H1 (cell line): ENCODE measurements around the gene STXBP5L. TPM values are rescaled to one million over a fixed set of nuclear protein-coding genes. Genes with fewer than 3 reads are reported as not detected.

Experiments
- CTCF ChIA-PET: fragments of 300-600 bp; sonication (Branson Sonifier 250); formaldehyde crosslinking; loops from one replicate; lab custom pipeline; 2021; ENCODE audit not compliant: partially characterized antibody; lab: Charles Lee
- POLR2A ChIA-PET: fragments of 300-600 bp; sonication (Branson Sonifier 250); formaldehyde crosslinking; loops from one replicate; lab custom pipeline; 2021; ENCODE audit warnings: inconsistent platforms; ENCODE audit not compliant: partially characterized antibody; lab: Charles Lee
- DNase-seq, 2 experiments: peaks; one replicate each; pipeline versions ENCODE4 v3.0.0 to v3.0.0-alpha.2; 2010 to 2022; ENCODE audit warnings: low spot score in 2 of 2, low read depth in 1 of 2, mixed read lengths in 1 of 2
- FAIRE-seq: peaks from 2 replicates; lab custom pipeline; 2011; peaks lifted over from hg19 to GRCh38; lab: Jason Lieb, UNC
- H2AFZ ChIP-seq: 2 replicates; pipeline ENCODE4 v1.8.1; 2012; ENCODE audit warnings: low read length, inconsistent platforms
- H2AK5ac ChIP-seq: 2 replicates; pipeline ENCODE4 v1.6.1; 2013; ENCODE audit warnings: low read depth, low read length
- H2BK120ac ChIP-seq: replicated peaks from 2 replicates; pipeline ENCODE3; 2013; ENCODE audit warnings: low read depth, low read length, inconsistent platforms
- H2BK12ac ChIP-seq: 2 replicates; pipeline ENCODE4 v1.6.1; 2013; ENCODE audit warnings: low read depth, low read length
- H2BK15ac ChIP-seq: 2 replicates; pipeline ENCODE4 v1.6.1; 2013; ENCODE audit warnings: low read length
- H2BK20ac ChIP-seq: 2 replicates; pipeline ENCODE4 v1.6.1; 2013; ENCODE audit warnings: low read length
- H2BK5ac ChIP-seq: 2 replicates; pipeline ENCODE4 v1.6.1; 2013; ENCODE audit warnings: low read depth, low read length
- H3K14ac ChIP-seq: 2 replicates; pipeline ENCODE4 v1.6.1; 2013; ENCODE audit warnings: inconsistent platforms; ENCODE audit not compliant: insufficient read length
- H3K18ac ChIP-seq: 2 replicates; pipeline ENCODE4 v1.6.1; 2013; ENCODE audit warnings: low read length; ENCODE audit errors: extremely low read depth
- H3K23ac ChIP-seq: 2 replicates; pipeline ENCODE4 v1.6.1; 2013; ENCODE audit warnings: inconsistent platforms; ENCODE audit not compliant: insufficient read length
- H3K23me2 ChIP-seq: 2 replicates; pipeline ENCODE4 v1.6.1; 2013; ENCODE audit warnings: low read depth, low read length
- H3K27ac ChIP-seq: 2 replicates; pipeline ENCODE4 v1.6.1; 2011; ENCODE audit warnings: low read depth, low read length, inconsistent platforms
- H3K27me3 ChIP-seq, 4 experiments: replicated peaks in 1 of 4; 1 replicate in 1 of 4; 2 replicates in 3 of 4; pipeline versions ENCODE4 v1.6.1 to v1.8.1; 2011 to 2013; ENCODE audit warnings: low read length in 3 of 4, mild to moderate bottlenecking in 3 of 4, inconsistent platforms in 2 of 4, mixed read lengths in 2 of 4, moderate library complexity in 1 of 4; ENCODE audit not compliant: control insufficient read depth in 3 of 4, insufficient read depth in 3 of 4; ENCODE audit errors: extremely low read depth in 1 of 4
- H3K36me3 ChIP-seq, 4 experiments: 2 replicates each; pipeline versions ENCODE4 v1.6.1 to v1.8.1; 2011 to 2013; ENCODE audit warnings: mild to moderate bottlenecking in 4 of 4, low read length in 3 of 4, moderate library complexity in 2 of 4, control low read depth in 1 of 4, inconsistent platforms in 1 of 4; ENCODE audit not compliant: insufficient read depth in 4 of 4, control insufficient read depth in 2 of 4
- H3K4ac ChIP-seq: replicated peaks from 2 replicates; pipeline ENCODE3; 2013; ENCODE audit warnings: low read length, low read depth, mixed read lengths, inconsistent platforms; ENCODE audit not compliant: insufficient read length
- H3K4me1 ChIP-seq, 4 experiments: replicated peaks in 1 of 4; 1 replicate in 1 of 4; 2 replicates in 3 of 4; pipeline versions ENCODE4 v1.6.1 to v1.8.1; 2011 to 2013; ENCODE audit warnings: low read length in 3 of 4, inconsistent platforms in 2 of 4, mixed read lengths in 1 of 4; ENCODE audit not compliant: insufficient read depth in 4 of 4, control insufficient read depth in 3 of 4
- H3K4me2 ChIP-seq, 2 experiments: 2 replicates each; pipeline versions ENCODE4 v1.6.1 to v1.8.1; 2011 to 2013; ENCODE audit warnings: low read depth in 2 of 2, low read length in 2 of 2, control low read depth in 1 of 2, inconsistent platforms in 1 of 2, mild to moderate bottlenecking in 1 of 2; ENCODE audit not compliant: insufficient read depth in 1 of 2
- H3K4me3 ChIP-seq, 4 experiments: fragments of 200-600, 300-600 bp in 1 of 4; sonication (generic), shearing (Covaris generic), sonication (Bioruptor Twin) in 1 of 4; 2 replicates each; pipeline versions ENCODE4 v1.5.1 to v1.8.1; 2011 to 2016; ENCODE audit warnings: low read length in 4 of 4, low read depth in 3 of 4, control low read depth in 2 of 4, inconsistent platforms in 2 of 4, mild to moderate bottlenecking in 2 of 4, mixed read lengths in 1 of 4, moderate library complexity in 1 of 4; ENCODE audit not compliant: insufficient read depth in 2 of 4; ENCODE audit errors: extremely low read depth in 1 of 4
- H3K56ac ChIP-seq: replicated peaks from 2 replicates; pipeline ENCODE3; 2013; ENCODE audit warnings: low read depth, mild to moderate bottlenecking, mixed read lengths, low read length, inconsistent platforms; ENCODE audit not compliant: insufficient read length
- H3K79me1 ChIP-seq: 2 replicates; pipeline ENCODE4 v1.6.1; 2013; ENCODE audit warnings: low read depth, low read length, control low read depth
- H3K79me2 ChIP-seq, 2 experiments: 2 replicates each; pipeline versions ENCODE4 v1.6.1 to v1.8.1; 2012 to 2013; ENCODE audit warnings: low read length in 2 of 2, mild to moderate bottlenecking in 2 of 2, inconsistent platforms in 1 of 2; ENCODE audit not compliant: insufficient read depth in 2 of 2, control insufficient read depth in 1 of 2
- H3K9ac ChIP-seq, 4 experiments: replicated peaks in 1 of 4; 1 replicate in 1 of 4; 2 replicates in 3 of 4; pipeline versions ENCODE4 v1.6.1 to v1.8.1; 2011 to 2013; ENCODE audit warnings: low read depth in 3 of 4, low read length in 3 of 4, control low read depth in 2 of 4, mild to moderate bottlenecking in 2 of 4, moderate library complexity in 2 of 4, inconsistent platforms in 1 of 4; ENCODE audit errors: extremely low read depth in 1 of 4
- H3K9me3 ChIP-seq, 2 experiments: 2 replicates each; pipeline versions ENCODE4 v1.6.1 to v1.8.1; 2012 to 2013; ENCODE audit warnings: mild to moderate bottlenecking in 2 of 2, moderate library complexity in 2 of 2, control low read depth in 1 of 2, inconsistent platforms in 1 of 2, low read depth in 1 of 2, low read length in 1 of 2, mixed read lengths in 1 of 2; ENCODE audit not compliant: insufficient read depth in 2 of 2
- H4K20me1 ChIP-seq, 2 experiments: replicated peaks in 1 of 2; 2 replicates each; pipeline versions ENCODE3 to v1.8.1; 2011 to 2013; ENCODE audit warnings: inconsistent platforms in 2 of 2, low read length in 2 of 2, mild to moderate bottlenecking in 1 of 2; ENCODE audit not compliant: insufficient read depth in 2 of 2, control insufficient read depth in 1 of 2
- H4K5ac ChIP-seq: 2 replicates; pipeline ENCODE4 v1.6.1; 2013; ENCODE audit warnings: low read length, low read depth, mixed read lengths, inconsistent platforms; ENCODE audit not compliant: insufficient read length
- H4K8ac ChIP-seq: 2 replicates; pipeline ENCODE4 v1.8.0; 2013; ENCODE audit warnings: mild to moderate bottlenecking, moderate library complexity, low read length, inconsistent platforms; ENCODE audit not compliant: insufficient read depth; ENCODE audit errors: extremely low read depth
- H4K91ac ChIP-seq: replicated peaks from 2 replicates; pipeline ENCODE3; 2013; ENCODE audit warnings: low read length, mixed read lengths, inconsistent platforms; ENCODE audit not compliant: insufficient read length
- CEBPB ChIP-seq: IDR thresholded peaks from 2 replicates; pipeline ENCODE4 v1.6.1; 2012; ENCODE audit warnings: low read depth, low read length
- SP4 ChIP-seq: IDR thresholded peaks from 2 replicates; pipeline ENCODE4 v1.6.1; 2012; ENCODE audit warnings: low read length, inconsistent platforms
- WGBS, 2 experiments: shearing (Covaris generic) in 1 of 2; methylation state at CpG; one replicate each; pipeline versions ENCODE4 v1.1.6 to v1.1.7; 2013 to 2015; ENCODE audit warnings: low lambda C conversion rate in 2 of 2, mixed read lengths in 2 of 2, inconsistent platforms in 1 of 2, low coverage in 1 of 2, missing lambda C conversion rate in 1 of 2; ENCODE audit not compliant: insufficient replicate concordance in 2 of 2, insufficient coverage in 1 of 2, insufficient read length in 1 of 2; ENCODE audit errors: extremely low coverage in 1 of 2, missing lambda C conversion rate in 1 of 2; 5-methylcytosine and 5-hydroxymethylcytosine counted together
- polyA plus RNA-seq, 7 experiments: library from polyadenylated mRNA; depleted of rRNA in 3 of 7; stranded (reverse) in 5 of 7; unstranded in 2 of 7; fragments of >200 nt in 5 of 7; fragments of 200-250 nt in 2 of 7; gene quantifications; 1 replicate in 5 of 7; 2 replicates in 1 of 7; 4 replicates in 1 of 7; pipeline versions ENCODE4 v1.2.1 to v1.2.3, GENCODE V29; 2011 to 2013; ENCODE audit warnings: missing spikeins in 2 of 7, mixed read lengths in 2 of 7
- total RNA-seq: library from RNA; stranded (reverse); fragmentation: NEBNext Ultra II Directional; extraction: Animal tissue kit (Norgen Biotek cat#: 25700); gene quantifications from 2 replicates; pipeline ENCODE4 v1.2.1, GENCODE V29; 2021

Gene STXBP5L
- total and polyA plus RNA-seq, 2 of the 8 experiments (the other 6 are each of a cell fraction or from before 2014, with no cell fraction given): 2.0 to 6.0 TPM

DNA sequence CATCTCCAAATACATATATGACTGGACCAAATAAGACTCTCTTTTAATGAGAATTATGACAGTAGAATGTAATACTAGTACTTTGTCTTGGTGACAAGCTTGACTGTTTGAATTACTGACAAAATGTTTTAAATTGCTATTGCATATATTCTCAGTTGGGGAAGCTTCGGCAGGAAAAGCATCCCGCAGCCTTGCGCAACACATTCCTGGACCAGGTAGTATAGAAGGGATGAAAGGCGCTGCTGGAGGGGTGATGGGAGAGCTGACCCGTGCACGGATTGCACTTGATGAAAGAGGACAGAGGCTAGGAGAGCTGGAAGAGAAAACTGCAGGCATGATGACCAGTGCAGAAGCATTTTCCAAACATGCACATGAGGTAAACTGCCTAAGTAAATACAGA lies 510.2 kb downstream of the STXBP5L start:
- no peak overlapping the region for H3K4ac ChIP-seq
- peaks cover 0 to 1% of the 10 kb centered on the region in 2 experiments for H4K20me1 ChIP-seq
- ChIA-PET CTCF (interaction anchor here (1.2 kb wide), 1 partner anchor 15 kb away, joined by 4 read pairs; no protein-coding TSS in a partner anchor), POLR2A (no interaction called here)
- no peak overlapping the region for H3K23ac ChIP-seq
- H2BK5ac ChIP-seq: no peak overlapping the region
- H3K9ac ChIP-seq: no peak overlapping the region
- H3K27me3 ChIP-seq: no peaks in the 10 kb centered on the region
- no peak overlapping the region for H3K14ac ChIP-seq
- peak; percentile 95 for TF ChIP-seq CEBPB
- no peak for TF ChIP-seq SP4
- no peak overlapping the region for H3K4me3 ChIP-seq
- H3K79me2 ChIP-seq: no peaks in the 10 kb centered on the region
- no peak overlapping the region for H4K5ac ChIP-seq
- H2BK120ac ChIP-seq: no peak overlapping the region
- H3K36me3 ChIP-seq: no peaks in the 10 kb centered on the region
- H3K56ac ChIP-seq: no peak overlapping the region
- H2BK15ac ChIP-seq: no peak overlapping the region
- H4K8ac ChIP-seq: no peak overlapping the region
- H2BK12ac ChIP-seq: no peak overlapping the region
- H2AFZ ChIP-seq: no peak overlapping the region
- no peaks in the 10 kb centered on the region for H3K9me3 ChIP-seq
- no peak overlapping the region for H2BK20ac ChIP-seq
- no peaks in the 10 kb centered on the region; the same call in 1 of the 2 replicates for H3K23me2 ChIP-seq
- no peak for FAIRE-seq
- H2AK5ac ChIP-seq: no peak overlapping the region
- 91% methylated on average over 6 of the region's 6 CpGs; no CpG with 5 or more reads in 1 of the 2 experiments for WGBS, 2 experiments
- DNase-seq: no peak
- no peak overlapping the region for H4K91ac ChIP-seq
- H3K79me1 ChIP-seq: no peaks in the 10 kb centered on the region
- H3K18ac ChIP-seq: no peak overlapping the region
- H3K4me1 ChIP-seq: no peaks in the 10 kb centered on the region
- H3K4me2 ChIP-seq: no peak overlapping the region
- H3K27ac ChIP-seq: no peak overlapping the region
